GM23338 (cell line): ENCODE data around the gene PRAMEF1. TPM values are rescaled to one million over a fixed set of nuclear protein-coding genes. Genes with fewer than 3 reads are reported as not detected.

Experiments used
- ATAC-seq: fragments of 200-7000 bp; cut with Tn5 transposase; 3 replicates; pipeline ENCODE4 v1.9.1; 2020
- DNase-seq: peaks from one replicate; pipeline ENCODE4 v3.0.0-alpha.2; 2015; ENCODE audit warnings: low spot score
- H2AFZ ChIP-seq: fragments of 200-600 bp; sonication (generic); 2 replicates; pipeline ENCODE4 v1.8.0; 2016; ENCODE audit warnings: antibody characterized with exemption, mild to moderate bottlenecking, moderate library complexity
- H3F3A ChIP-seq: fragments of 200-600 bp; sonication (generic); replicated peaks from 2 replicates; pipeline ENCODE4 v1.8.0; 2017; ENCODE audit warnings: antibody characterized with exemption, mixed run types, low read depth
- H3K27ac ChIP-seq: fragments of 200-600 bp; sonication (generic); 2 replicates; pipeline ENCODE4 v1.6.1; 2016; ENCODE audit warnings: low read depth
- H3K27me3 ChIP-seq: fragments of 200-600 bp; sonication (generic); 2 replicates; pipeline ENCODE4 v1.8.0; 2016; ENCODE audit warnings: mild to moderate bottlenecking, mixed run types, moderate library complexity; ENCODE audit not compliant: insufficient read depth
- H3K36me3 ChIP-seq: fragments of 200-600 bp; sonication (generic); 2 replicates; pipeline ENCODE4 v1.8.0; 2016; ENCODE audit warnings: mild to moderate bottlenecking; ENCODE audit not compliant: insufficient read depth
- H3K4me1 ChIP-seq: fragments of 200-600 bp; sonication (generic); 2 replicates; pipeline ENCODE4 v1.8.0; 2016; ENCODE audit warnings: mild to moderate bottlenecking, moderate library complexity; ENCODE audit not compliant: insufficient read depth
- H3K4me2 ChIP-seq: fragments of 200-600 bp; sonication (generic); 2 replicates; pipeline ENCODE4 v1.7.1; 2017; ENCODE audit warnings: mixed run types
- H3K4me3 ChIP-seq: fragments of 200-600 bp; sonication (generic); 2 replicates; pipeline ENCODE4 v1.6.1; 2016; ENCODE audit warnings: mixed run types
- H3K79me2 ChIP-seq: fragments of 200-600 bp; sonication (generic); replicated peaks from 2 replicates; pipeline ENCODE4 v1.8.0; 2017; ENCODE audit warnings: mild to moderate bottlenecking; ENCODE audit not compliant: insufficient read depth
- H3K9me2 ChIP-seq: fragments of 200-600 bp; sonication (generic); 2 replicates; pipeline ENCODE4 v1.8.0; 2017; ENCODE audit not compliant: insufficient read depth
- H4K20me1 ChIP-seq: fragments of 200-600 bp; sonication (generic); replicated peaks from 2 replicates; pipeline ENCODE4 v1.8.0; 2017; ENCODE audit warnings: mild to moderate bottlenecking; ENCODE audit not compliant: insufficient read depth
- H3K27ac Mint-ChIP-seq: 2 replicates; pipeline ENCODE4 v1.8.0; 2020; ENCODE audit warnings: inconsistent platforms, mild to moderate bottlenecking, moderate library complexity, mixed read lengths
- H3K27me3 Mint-ChIP-seq: 3 replicates; pipeline ENCODE4 v1.8.0; 2022; ENCODE audit warnings: low read depth, mild to moderate bottlenecking, moderate library complexity, mixed read lengths, inconsistent platforms; ENCODE audit not compliant: insufficient read depth, poor library complexity
- H3K36me3 Mint-ChIP-seq: 3 replicates; pipeline ENCODE4 v1.8.0; 2021; ENCODE audit warnings: low read depth, mild to moderate bottlenecking, inconsistent platforms, moderate library complexity, mixed read lengths
- H3K4me1 Mint-ChIP-seq: 3 replicates; pipeline ENCODE4 v1.8.0; 2020; ENCODE audit warnings: mild to moderate bottlenecking, inconsistent platforms, mixed read lengths
- H3K4me3 Mint-ChIP-seq: 3 replicates; pipeline ENCODE4 v1.8.0; 2021; ENCODE audit warnings: moderate library complexity, mild to moderate bottlenecking, inconsistent platforms, mixed read lengths
- H3K9me3 Mint-ChIP-seq: 3 replicates; pipeline ENCODE4 v1.8.0; 2020; ENCODE audit warnings: moderate library complexity, mild to moderate bottlenecking, inconsistent platforms, mixed read lengths
- CTCF ChIP-seq, 2 experiments: fragments of 200-600 bp in 1 of 2; sonication (generic) in 1 of 2; conservative IDR thresholded peaks; 2 replicates each; pipeline versions ENCODE4 v1.5.1 to v1.6.1; 2016 to 2017; ENCODE audit warnings: antibody characterized with exemption in 2 of 2, low read depth in 2 of 2, mild to moderate bottlenecking in 2 of 2, moderate library complexity in 1 of 2
- ETS1 ChIP-seq: IDR thresholded peaks from 2 replicates; pipeline ENCODE4 v1.6.1; 2016; ENCODE audit warnings: antibody characterized with exemption
- EZH2phosphoT487 ChIP-seq: fragments of 200-600 bp; sonication (generic); IDR thresholded peaks from one replicate; pipeline ENCODE4 v1.8.1; 2018; ENCODE audit warnings: antibody characterized with exemption; ENCODE audit not compliant: unreplicated experiment
- JUNB ChIP-seq: IDR thresholded peaks from one replicate; pipeline ENCODE4 v1.6.1; 2016; ENCODE audit warnings: antibody characterized with exemption; ENCODE audit not compliant: unreplicated experiment
- NANOG ChIP-seq: IDR thresholded peaks from 2 replicates; pipeline ENCODE4 v1.6.1; 2016; ENCODE audit warnings: antibody characterized with exemption, borderline replicate concordance
- POLR2AphosphoS5 ChIP-seq: IDR thresholded peaks from 2 replicates; pipeline ENCODE4 v1.6.1; 2016; ENCODE audit warnings: antibody characterized with exemption, low read depth
- STAT1 ChIP-seq: IDR thresholded peaks from one replicate; pipeline ENCODE4 v1.6.1; 2016; ENCODE audit warnings: antibody characterized with exemption; ENCODE audit not compliant: unreplicated experiment
- polyA plus RNA-seq: library from polyadenylated mRNA; unstranded; fragments of >200 nt; fragmentation: Nextera tagmentation; extraction: Ambion mirVana; gene quantifications from 2 replicates; pipeline ENCODE4 v1.2.1, GENCODE V29; 2016
- total RNA-seq: library from RNA; depleted of rRNA; stranded (reverse); fragments of >200 nt; shearing (Covaris generic); gene quantifications from 2 replicates; pipeline ENCODE4 v1.2.3, GENCODE V29; 2014

The PRAMEF1 gene
- total and polyA plus RNA-seq, 2 experiments from 2014 or later: not detected

- H3K4me3 Mint-ChIP-seq: no peak overlapping the region
- Histone ChIP-seq H3K27ac (no peak overlapping the region), H3F3A (no peaks in the 10 kb centered on the region), H3K4me3 (no peak overlapping the region), H3K4me2 (no peak overlapping the region), H3K9me2 (no peaks in the 10 kb centered on the region), H3K27me3 (no peaks in the 10 kb centered on the region), H2AFZ (no peak overlapping the region), H3K4me1 (no peaks in the 10 kb centered on the region), H4K20me1 (no peaks in the 10 kb centered on the region), H3K79me2 (no peaks in the 10 kb centered on the region), H3K36me3 (no peaks in the 10 kb centered on the region)
- H3K4me1 Mint-ChIP-seq: peaks cover 5% of the 10 kb centered on the region; the same call in 2 of the 3 replicates
- H3K36me3 Mint-ChIP-seq: no peaks in the 10 kb centered on the region; the same call in 2 of the 3 replicates
- H3K27me3 Mint-ChIP-seq: peaks cover 4% of the 10 kb centered on the region
- no peak for TF ChIP-seq STAT1
- peak; percentile 19 to 65; a peak in 3 of 4 replicates for TF ChIP-seq CTCF (conservative IDR thresholded peaks at IDR 0.05; ENCODE audit: low read depth in 2 of 2)
- TF ChIP-seq NANOG: no peak
- TF ChIP-seq ETS1: no peak
- TF ChIP-seq POLR2AphosphoS5: no peak
- no peak for TF ChIP-seq EZH2phosphoT487
- H3K9me3 Mint-ChIP-seq: no peaks in the 10 kb centered on the region; the same call in 2 of the 3 replicates
- no peak overlapping the region for H3K27ac Mint-ChIP-seq
- peak; percentile 45 for ATAC-seq
- peak; percentile 5 for DNase-seq
These were observed 27.2 kb upstream of the PRAMEF1 start for GRCh38 chr1:12764016-12764415.

GRCh38 chr1:12769031-12769430, 22.2 kb upstream of the PRAMEF1 start:
- Mint-ChIP-seq H3K27ac (no peak overlapping the region), H3K27me3 (peaks cover 10% of the 10 kb centered on the region), H3K4me1 (peaks cover 2% of the 10 kb centered on the region; the same call in 1 of the 3 replicates), H3K36me3 (no peaks in the 10 kb centered on the region), H3K9me3 (peaks cover 12% of the 10 kb centered on the region; the same call in 2 of the 3 replicates), H3K4me3 (no peak overlapping the region)
- no peaks in the 10 kb centered on the region for H4K20me1 ChIP-seq
- no peak for TF ChIP-seq ETS1
- no peak for TF ChIP-seq CTCF (conservative IDR thresholded peaks at IDR 0.05; ENCODE audit: low read depth in 2 of 2)
- TF ChIP-seq JUNB: no peak
- H2AFZ ChIP-seq: no peak overlapping the region
- no peaks in the 10 kb centered on the region for H3F3A ChIP-seq
- H3K4me2 ChIP-seq: no peak overlapping the region
- ATAC-seq (no peak), DNase-seq (no peak)
- no peaks in the 10 kb centered on the region for H3K36me3 ChIP-seq
- no peaks in the 10 kb centered on the region for H3K27me3 ChIP-seq
- H3K27ac ChIP-seq: no peak overlapping the region
- H3K4me1 ChIP-seq: no peaks in the 10 kb centered on the region
- no peak overlapping the region for H3K4me3 ChIP-seq
- H3K79me2 ChIP-seq: no peaks in the 10 kb centered on the region
- H3K9me2 ChIP-seq: no peaks in the 10 kb centered on the region
